Hepatocyte (in vitro differentiated cells): ENCODE results near the gene B4GALT5. TPM values are rescaled to one million over a fixed set of nuclear protein-coding genes. Genes with fewer than 3 reads are reported as not detected.

Experiments
- DNase-seq: peaks from one replicate; pipeline ENCODE4 v3.0.0-alpha.2; 2016; ENCODE audit warnings: low spot score
- H2AFZ ChIP-seq: fragments of 200-600 bp; sonication (generic); 2 replicates; pipeline ENCODE4 v1.6.0; 2016; ENCODE audit warnings: antibody characterized with exemption, mild to moderate bottlenecking
- H3K27ac ChIP-seq: fragments of 200-600 bp; sonication (generic); 2 replicates; pipeline ENCODE4 v1.5.1; 2016; ENCODE audit warnings: mild to moderate bottlenecking
- H3K27me3 ChIP-seq: fragments of 200-600 bp; sonication (generic); 2 replicates; pipeline ENCODE4 v1.6.1; 2016
- H3K36me3 ChIP-seq: fragments of 200-600 bp; sonication (generic); replicated peaks from 2 replicates; pipeline ENCODE4 v1.5.1; 2016; ENCODE audit warnings: low read depth; ENCODE audit not compliant: insufficient read depth
- H3K4me1 ChIP-seq: fragments of 200-600 bp; sonication (generic); 2 replicates; pipeline ENCODE4 v1.5.1; 2016; ENCODE audit warnings: mild to moderate bottlenecking, moderate library complexity; ENCODE audit not compliant: insufficient read depth
- H3K4me2 ChIP-seq: fragments of 200-600 bp; sonication (generic); 2 replicates; pipeline ENCODE4 v1.6.0; 2016
- H3K4me3 ChIP-seq: fragments of 200-600 bp; sonication (generic); 2 replicates; pipeline ENCODE4 v1.5.1; 2016; ENCODE audit warnings: mild to moderate bottlenecking
- H3K79me2 ChIP-seq: fragments of 200-600 bp; sonication (generic); 2 replicates; pipeline ENCODE4 v1.6.0; 2017; ENCODE audit warnings: mild to moderate bottlenecking
- H3K9me2 ChIP-seq: fragments of 200-600 bp; sonication (generic); replicated peaks from 2 replicates; pipeline ENCODE4 v1.6.0; 2017; ENCODE audit warnings: mild to moderate bottlenecking; ENCODE audit not compliant: insufficient read depth
- H3K9me3 ChIP-seq: fragments of 200-600 bp; sonication (generic); 2 replicates; pipeline ENCODE4 v1.5.1; 2016; ENCODE audit warnings: low read depth, mild to moderate bottlenecking
- H4K20me1 ChIP-seq: fragments of 200-600 bp; sonication (generic); 2 replicates; pipeline ENCODE4 v1.6.0; 2016; ENCODE audit warnings: mild to moderate bottlenecking; ENCODE audit not compliant: insufficient read depth, poor library complexity, severe bottlenecking
- CTCF ChIP-seq: fragments of 200-600 bp; sonication (generic); IDR thresholded peaks from 2 replicates; pipeline ENCODE4 v1.5.1; 2016; ENCODE audit warnings: antibody characterized with exemption, mild to moderate bottlenecking; ENCODE audit not compliant: poor library complexity
- EZH2 ChIP-seq: fragments of 200-600 bp; sonication (generic); IDR thresholded peaks from 2 replicates; pipeline ENCODE4 v1.6.1; 2016; ENCODE audit warnings: antibody characterized with exemption, mild to moderate bottlenecking, borderline replicate concordance
- EZH2phosphoT487 ChIP-seq: fragments of 200-600 bp; sonication (generic); IDR thresholded peaks from one replicate; pipeline ENCODE4 v1.6.1; 2018; ENCODE audit warnings: antibody characterized with exemption, mild to moderate bottlenecking, low read depth, moderate library complexity; ENCODE audit not compliant: unreplicated experiment, severe bottlenecking
- WGBS: methylation state at CpG from one replicate; pipeline ENCODE4 v1.1.6; 2016; ENCODE audit warnings: low lambda C conversion rate; ENCODE audit errors: missing lambda C conversion rate; 5-methylcytosine and 5-hydroxymethylcytosine counted together
- polyA plus RNA-seq: library from polyadenylated mRNA; unstranded; fragments of >200 nt; fragmentation: Nextera tagmentation; extraction: Ambion mirVana; gene quantifications from 2 replicates; pipeline ENCODE4 v1.2.1, GENCODE V29; 2016
- total RNA-seq: library from RNA; depleted of rRNA; stranded (reverse); fragments of >200 nt; gene quantifications from 2 replicates; pipeline ENCODE4 v1.2.3, GENCODE V29; 2014

B4GALT5 gene
- total and polyA plus RNA-seq, 2 experiments from 2014 or later, result 12.9 to 41.8 TPM

DNA sequence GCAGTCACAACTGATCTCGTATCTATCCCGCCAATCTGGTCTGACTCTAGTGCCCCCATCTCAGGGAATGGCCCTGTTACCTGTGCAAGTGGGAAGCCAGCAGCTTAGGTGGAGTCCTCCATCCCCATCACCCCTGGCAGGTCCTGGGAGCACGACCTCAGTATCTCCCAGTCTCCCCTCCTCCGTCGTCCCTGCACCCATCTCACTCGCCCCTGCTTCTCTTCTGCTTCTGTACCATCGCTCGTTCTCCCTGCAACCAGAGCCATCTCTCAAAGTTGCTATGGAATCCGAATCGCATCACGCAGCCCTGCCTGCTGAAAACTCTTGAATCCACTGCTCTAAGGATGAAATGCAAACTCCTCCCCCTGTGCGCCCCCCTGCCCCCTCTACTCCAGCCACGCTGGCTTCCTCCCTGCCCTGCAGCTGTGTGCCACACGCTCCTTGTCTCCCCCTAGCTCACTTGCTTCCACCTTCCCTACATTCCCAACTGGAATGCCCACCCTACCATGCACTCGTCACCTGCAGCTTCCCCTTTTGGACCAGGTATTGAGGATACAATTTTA, 81.7 kb downstream of the B4GALT5 start:
- Histone ChIP-seq H3K27ac (no peak overlapping the region), H2AFZ (no peak overlapping the region), H3K9me2 (no peaks in the 10 kb centered on the region), H3K9me3 (peaks cover 5% of the 10 kb centered on the region), H3K4me3 (no peak overlapping the region), H3K4me2 (no peak overlapping the region), H3K79me2 (no peaks in the 10 kb centered on the region), H3K27me3 (no peaks in the 10 kb centered on the region), H3K36me3 (no peaks in the 10 kb centered on the region), H3K4me1 (no peaks in the 10 kb centered on the region), H4K20me1 (no peaks in the 10 kb centered on the region)
- no peak for DNase-seq
- WGBS, result 86% methylated on average over 9 of the region's 15 CpGs
- TF ChIP-seq CTCF, result no peak
- TF ChIP-seq EZH2phosphoT487, result no peak
- TF ChIP-seq EZH2, result no peak

DNA sequence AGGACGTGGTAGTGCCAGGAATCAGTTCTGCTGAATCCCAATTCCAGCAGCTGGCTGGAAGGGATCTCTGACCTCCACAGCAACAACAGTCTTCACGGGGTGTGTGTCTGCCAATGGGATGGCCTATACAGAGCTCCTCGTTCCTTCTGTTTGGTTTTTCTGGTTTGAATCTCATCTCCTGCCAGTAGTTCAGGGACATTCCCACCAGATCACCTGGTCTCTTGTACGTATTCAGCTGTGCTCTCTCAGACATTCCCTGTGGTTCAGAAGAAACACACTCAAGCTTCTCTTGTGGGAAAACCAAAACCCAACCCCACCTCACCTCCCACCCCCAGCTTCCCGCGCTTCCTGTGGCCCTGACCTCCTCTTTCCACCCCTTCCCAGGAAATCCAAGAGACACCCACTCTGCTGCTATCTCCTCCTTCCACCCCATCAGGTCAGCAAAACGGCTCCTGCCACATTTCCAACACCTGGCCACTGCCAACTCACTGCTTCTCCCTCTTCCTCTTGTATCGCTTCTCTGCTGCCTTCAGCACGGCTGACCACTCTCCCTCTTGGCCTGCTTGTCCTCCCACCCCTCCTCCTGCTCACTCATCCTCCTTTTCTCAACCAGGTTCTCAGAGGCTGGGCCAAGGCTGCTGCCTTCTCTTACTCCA, 82.5 kb downstream of the B4GALT5 start:
- Histone ChIP-seq H2AFZ (no peak overlapping the region), H3K27ac (no peak overlapping the region), H3K4me1 (no peaks in the 10 kb centered on the region), H3K9me3 (peaks cover 5% of the 10 kb centered on the region), H3K36me3 (no peaks in the 10 kb centered on the region), H3K4me3 (no peak overlapping the region), H4K20me1 (no peaks in the 10 kb centered on the region), H3K79me2 (no peaks in the 10 kb centered on the region), H3K9me2 (no peaks in the 10 kb centered on the region), H3K27me3 (no peaks in the 10 kb centered on the region), H3K4me2 (no peak overlapping the region)
- DNase-seq, result no peak
- TF ChIP-seq EZH2 (no peak), CTCF (no peak), EZH2phosphoT487 (no peak)
- WGBS, result 78% methylated on average over 9 of the region's 9 CpGs

- H3K4me2 ChIP-seq, result no peak overlapping the region
- no peaks in the 10 kb centered on the region for H3K79me2 ChIP-seq
- H3K4me1 ChIP-seq, result no peaks in the 10 kb centered on the region
- DNase-seq, result no peak
- H3K27ac ChIP-seq, result no peak overlapping the region
- no peaks in the 10 kb centered on the region for H3K9me2 ChIP-seq
- H2AFZ ChIP-seq, result no peak overlapping the region
- WGBS, result 88% methylated on average over 10 of the region's 10 CpGs
- H4K20me1 ChIP-seq, result no peaks in the 10 kb centered on the region
- H3K36me3 ChIP-seq, result no peaks in the 10 kb centered on the region
- peaks cover 5% of the 10 kb centered on the region for H3K9me3 ChIP-seq
- TF ChIP-seq EZH2, result no peak
- no peak for TF ChIP-seq EZH2phosphoT487
- no peak for TF ChIP-seq CTCF
- H3K4me3 ChIP-seq, result no peak overlapping the region
- H3K27me3 ChIP-seq, result no peaks in the 10 kb centered on the region
These were observed 83.2 kb downstream of the B4GALT5 start for GRCh38 chr20:49630396-49630951.
